Pons (tissue), 1 donor: ENCODE measurements around the gene HNRNPH3.
A peak's percentile ranks its signal among the peaks of the same experiment; 100 is the strongest.

ENCODE experiments used
- DNase-seq: peaks from one replicate; pipeline ENCODE4 v3.0.0-alpha.2; 2016; ENCODE audit warnings: low spot score

HNRNPH3 gene

DNA sequence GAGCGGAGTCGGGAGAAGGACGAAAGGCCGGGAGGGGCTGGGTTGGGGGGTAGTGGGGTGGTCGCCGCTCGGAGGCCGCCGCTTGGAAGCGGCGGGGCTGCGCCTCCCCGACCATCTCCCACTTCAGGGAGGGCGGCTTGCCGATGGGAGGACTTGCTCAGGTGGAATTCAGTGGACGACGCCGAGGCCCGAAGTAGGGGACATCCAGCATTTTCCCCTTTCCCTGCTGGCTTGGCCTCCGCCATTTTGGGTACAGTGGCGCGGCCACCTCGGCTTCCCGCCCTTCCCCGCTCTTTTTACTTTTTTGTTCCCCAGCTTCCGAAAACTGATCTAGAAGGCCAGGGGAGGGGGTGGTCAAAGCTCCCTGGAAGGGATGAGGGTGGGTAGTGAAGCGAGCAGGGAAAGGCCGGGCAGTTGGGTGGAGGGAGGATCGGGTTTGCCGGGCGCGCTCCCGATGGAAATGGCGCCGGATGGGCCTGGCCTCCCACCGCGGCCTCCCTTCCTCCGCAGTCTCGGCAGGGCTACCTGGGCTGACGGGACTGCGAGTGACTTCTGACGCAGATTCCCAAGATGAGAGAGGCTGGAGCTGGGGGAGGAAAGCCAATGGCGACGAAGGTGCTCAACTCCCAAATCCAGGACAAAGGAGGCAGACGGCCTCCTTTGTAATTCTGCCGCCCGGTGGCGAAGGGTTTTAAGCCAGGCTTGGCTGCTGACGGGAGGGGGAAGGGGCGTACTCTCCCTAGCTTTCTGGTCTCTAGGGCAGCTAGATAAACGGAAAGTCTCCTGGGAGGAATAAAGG, 594 bp downstream of the HNRNPH3 start, which contains the start of gene PBLD:
PBLD (minus strand) TSS at position 670 of the 799 bp plus-strand sequence. CDS start 26,084 bp downstream, outside the sequence.
- peak; percentile 87 for DNase-seq

- no peak for DNase-seq
These were observed 1.2 kb downstream of the HNRNPH3 start for GRCh38 chr10:68333058-68333395.

- peak; percentile 62 for DNase-seq
These were observed 1.9 kb downstream of the HNRNPH3 start for GRCh38 chr10:68333440-68334431.

GRCh38 chr10:68334672-68335467, 3.0 kb downstream of the HNRNPH3 start:
- DNase-seq: no peak

DNA sequence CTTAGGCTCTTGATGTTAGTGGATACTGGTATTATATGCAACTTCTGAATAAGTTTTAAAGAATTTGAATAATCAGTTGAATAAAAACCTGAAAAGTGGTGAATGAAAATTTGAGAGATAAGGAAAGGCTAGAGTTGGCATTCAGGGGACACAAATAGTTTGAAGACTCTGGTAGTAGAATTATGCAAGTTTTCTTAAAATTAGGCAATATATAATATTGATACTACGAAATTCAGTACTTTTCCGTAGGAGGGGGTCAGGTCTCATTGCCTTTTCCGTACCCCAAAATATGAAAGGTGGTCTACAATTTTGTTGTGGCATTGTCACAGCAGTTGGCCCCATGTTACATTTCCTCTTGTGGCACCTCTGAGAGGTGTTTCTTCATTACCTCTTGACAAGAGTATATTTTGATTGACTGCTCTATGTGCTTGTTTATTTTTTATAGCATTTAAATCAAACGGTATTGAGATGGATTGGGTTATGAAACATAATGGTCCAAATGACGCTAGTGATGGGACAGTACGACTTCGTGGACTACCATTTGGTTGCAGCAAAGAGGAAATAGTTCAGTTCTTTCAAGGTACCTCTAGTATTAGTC, 5.0 kb downstream of the HNRNPH3 start:
- no peak for DNase-seq

- no peak for DNase-seq
These were observed 8.7 kb downstream of the HNRNPH3 start for GRCh38 chr10:68340358-68341080.

DNA sequence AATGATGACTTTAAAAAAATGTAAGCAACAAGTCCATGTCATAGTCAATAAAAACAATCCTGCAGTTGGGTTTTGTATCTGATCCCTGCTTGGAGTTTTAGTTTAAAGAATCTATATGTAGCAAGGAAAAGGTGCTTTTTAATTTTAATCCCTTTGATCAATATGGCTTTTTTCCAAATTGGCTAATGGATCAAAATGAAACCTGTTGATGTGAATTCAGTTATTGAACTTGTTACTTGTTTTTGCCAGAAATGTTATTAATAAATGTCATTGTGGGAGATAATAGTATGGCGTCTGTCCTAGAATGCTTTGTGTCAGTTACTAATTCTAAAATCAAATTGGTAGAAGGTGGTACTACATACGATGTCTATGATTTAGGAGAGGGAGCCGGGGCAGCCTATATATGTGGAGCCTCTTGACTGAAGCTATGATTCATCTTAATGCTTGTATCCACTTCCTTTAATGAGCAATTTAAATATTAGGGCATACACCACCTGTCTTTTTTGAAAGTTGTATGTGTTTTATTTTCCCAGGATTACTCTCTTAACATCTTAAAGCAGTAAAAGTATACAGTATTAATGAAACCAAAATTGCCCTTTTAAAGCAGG, 11.1 kb downstream of the HNRNPH3 start:
- no peak for DNase-seq

GRCh38 chr10:68345621-68346020, 13.8 kb downstream of the HNRNPH3 start:
- DNase-seq: no peak

DNA sequence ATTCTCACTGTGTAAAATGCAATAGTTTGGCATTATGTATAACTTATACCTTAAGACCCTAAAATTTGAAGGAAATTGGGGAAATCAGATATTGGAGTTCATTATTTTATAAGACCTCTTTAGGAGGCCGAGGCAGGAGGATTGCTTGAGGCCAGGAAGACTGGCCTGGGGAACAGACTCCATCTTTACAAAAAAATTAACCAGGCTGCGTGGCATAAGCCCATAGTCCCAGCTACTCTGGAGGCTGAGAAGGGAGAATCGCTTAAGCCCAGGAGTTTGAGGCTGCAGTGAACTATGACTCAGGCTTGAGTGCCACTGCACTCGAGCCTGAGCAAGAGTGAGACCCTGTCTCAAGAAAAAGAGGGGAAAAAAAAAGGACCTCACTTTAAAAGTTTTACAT, 14.9 kb downstream of the HNRNPH3 start:
- no peak for DNase-seq

GRCh38 chr10:68348265-68348741, 16.4 kb downstream of the HNRNPH3 start:
- DNase-seq: peak; percentile 53

GRCh38 chr10:68353537-68353936, 21.7 kb downstream of the HNRNPH3 start:
- no peak for DNase-seq

DNA sequence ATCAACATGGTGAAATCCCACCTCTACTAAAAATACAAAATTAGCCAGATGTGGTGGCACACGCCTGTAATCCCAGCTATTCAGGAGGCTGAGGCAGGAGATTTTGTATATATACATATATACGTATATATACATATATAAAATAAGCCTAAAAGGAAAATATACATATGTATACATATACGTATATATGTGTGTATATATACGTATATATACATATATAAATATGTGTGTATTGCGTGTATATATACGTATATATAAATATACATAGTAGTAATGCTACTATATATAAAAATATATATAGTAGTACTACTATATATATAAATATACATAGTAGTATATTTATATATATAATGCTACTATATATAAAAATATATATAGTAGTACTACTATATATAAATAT, 27.3 kb downstream of the HNRNPH3 start:
- DNase-seq: no peak

DNA sequence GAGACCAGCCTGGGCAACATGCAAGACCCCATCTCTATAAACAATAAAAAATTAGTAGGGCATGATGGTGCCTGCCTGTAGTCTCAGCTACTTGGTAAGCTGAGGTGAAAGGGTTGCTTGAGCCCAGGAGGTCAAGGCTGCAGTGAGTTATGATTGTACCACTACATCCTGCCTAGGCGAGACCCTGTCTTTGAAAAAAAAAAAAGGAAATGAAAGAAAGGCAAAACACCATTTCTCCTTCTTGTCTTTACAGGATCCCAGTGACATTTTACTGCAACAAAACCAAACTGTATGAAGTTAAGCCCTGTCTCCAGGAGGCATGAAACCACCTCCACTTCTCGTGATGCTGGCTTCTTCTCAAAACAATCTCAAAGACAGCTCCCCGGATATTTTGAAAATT, 30.7 kb downstream of the HNRNPH3 start:
- no peak for DNase-seq

- DNase-seq: no peak
These were observed 32.4 kb downstream of the HNRNPH3 start for GRCh38 chr10:68364101-68364886.

GRCh38 chr10:68365611-68366010, 33.7 kb downstream of the HNRNPH3 start:
- DNase-seq: no peak

DNA sequence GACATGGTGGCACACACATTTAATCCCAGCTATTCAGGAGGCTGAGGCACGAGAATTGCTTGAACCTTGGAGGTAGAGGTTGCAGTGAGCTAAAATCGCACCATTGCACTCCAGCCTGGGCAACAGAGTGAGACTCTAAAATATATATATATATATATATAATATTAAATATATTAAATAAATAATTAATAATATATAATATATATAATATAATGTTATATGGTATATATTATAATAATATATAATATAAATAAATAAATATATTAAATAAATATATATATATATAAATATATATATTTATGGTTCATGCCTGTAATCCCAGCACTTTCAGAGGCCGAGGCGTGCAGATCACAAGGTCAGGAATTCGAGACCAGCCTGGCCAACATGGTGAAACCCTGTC, 34.7 kb downstream of the HNRNPH3 start:
- no peak for DNase-seq

- no peak for DNase-seq
These were observed 35.3 kb downstream of the HNRNPH3 start for GRCh38 chr10:68367121-68367520.

DNA sequence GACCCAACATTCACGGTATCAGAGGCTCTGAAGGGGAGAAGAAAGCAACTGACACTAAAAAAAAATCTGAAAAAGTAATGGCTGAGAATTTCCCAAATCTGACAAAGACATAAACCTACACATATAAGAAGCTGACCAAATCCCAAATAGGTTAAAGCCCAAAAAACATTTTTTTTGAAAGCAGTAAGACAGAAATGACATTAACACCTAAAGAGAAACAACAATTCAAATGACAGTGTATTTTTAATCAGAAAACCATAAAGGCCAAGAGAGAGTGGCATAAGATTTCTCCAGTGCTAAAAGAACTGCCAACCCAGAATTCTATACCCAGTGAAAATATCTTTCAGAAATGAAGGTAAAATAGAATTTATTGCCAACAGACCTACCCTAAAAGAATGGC, 39.7 kb downstream of the HNRNPH3 start:
- DNase-seq: no peak

DNA sequence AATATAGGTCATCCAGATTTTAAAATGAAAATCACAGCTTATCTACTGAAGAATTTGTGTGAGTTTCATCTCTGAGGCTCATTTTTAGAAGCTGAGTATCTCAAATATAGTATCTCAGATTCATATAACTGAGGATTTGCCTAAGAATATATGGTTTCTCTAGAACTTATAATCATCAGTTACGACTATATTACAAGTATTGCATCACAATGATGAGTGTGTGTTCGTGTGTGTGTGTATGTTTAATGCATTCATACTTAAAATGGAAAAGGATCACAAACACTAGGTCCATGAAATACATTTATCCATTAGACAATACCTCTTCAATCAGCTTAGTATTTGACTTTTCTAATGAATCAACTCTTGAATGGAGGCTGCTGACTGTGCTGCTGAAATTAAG, 53.9 kb downstream of the HNRNPH3 start:
- no peak for DNase-seq
